Left ventricle myocardium inferior (tissue), 1 donor: ENCODE measurements around the gene DEPDC5. TPM values are rescaled to one million over a fixed set of nuclear protein-coding genes. Genes with fewer than 3 reads are reported as not detected.
"Not testable (repeated sequence)": the region's sequence is repeated elsewhere in the genome, so short reads cannot be mapped to it uniquely, and the experiment has no call there.

ENCODE experiments used
- DNase-seq: peaks from one replicate; pipeline ENCODE4 v3.0.0-alpha.2; 2020
- H3K27ac ChIP-seq: fragments of 200-600 bp; replicated peaks from 2 replicates; pipeline ENCODE4 v1.8.0; 2021
- H3K27me3 ChIP-seq: fragments of 200-600 bp; 2 replicates; pipeline ENCODE4 v1.8.0; 2021; ENCODE audit warnings: low read depth
- H3K36me3 ChIP-seq: fragments of 200-600 bp; 2 replicates; pipeline ENCODE4 v1.8.0; 2021
- H3K4me1 ChIP-seq: fragments of 200-600 bp; 2 replicates; pipeline ENCODE4 v1.8.0; 2021
- H3K4me3 ChIP-seq: fragments of 200-600 bp; 2 replicates; pipeline ENCODE4 v1.8.0; 2021; ENCODE audit warnings: mild to moderate bottlenecking, moderate library complexity
- H3K9me3 ChIP-seq: fragments of 200-600 bp; replicated peaks from 2 replicates; pipeline ENCODE4 v1.8.0; 2021
- intact Hi-C: fragments of 100-400 bp; cut with micrococcal nuclease; formaldehyde crosslinking; loops from one replicate; pipeline ENCODE4 v1.11.0; 2022
- total RNA-seq: library from RNA; stranded (reverse); fragmentation: NEBNext Ultra II Directional; extraction: Animal tissue kit (Norgen Biotek cat#: 25700); gene quantifications from one replicate; pipeline ENCODE4 v1.2.1, GENCODE V29; 2021
- TF ChIP-seq, protein P1 (sequence below): fragments of 200-600 bp; IDR thresholded peaks from 2 replicates; pipeline ENCODE4 v1.8.0; 2021; ENCODE audit warnings: antibody characterized with exemption, mild to moderate bottlenecking, borderline replicate concordance
- donor health status: DM: no; HTN: yes; CAD: no; lungs with severe emphysema.

Gene DEPDC5
- total RNA-seq, 1 donor from 2014 or later: 11.4 TPM

DNA sequence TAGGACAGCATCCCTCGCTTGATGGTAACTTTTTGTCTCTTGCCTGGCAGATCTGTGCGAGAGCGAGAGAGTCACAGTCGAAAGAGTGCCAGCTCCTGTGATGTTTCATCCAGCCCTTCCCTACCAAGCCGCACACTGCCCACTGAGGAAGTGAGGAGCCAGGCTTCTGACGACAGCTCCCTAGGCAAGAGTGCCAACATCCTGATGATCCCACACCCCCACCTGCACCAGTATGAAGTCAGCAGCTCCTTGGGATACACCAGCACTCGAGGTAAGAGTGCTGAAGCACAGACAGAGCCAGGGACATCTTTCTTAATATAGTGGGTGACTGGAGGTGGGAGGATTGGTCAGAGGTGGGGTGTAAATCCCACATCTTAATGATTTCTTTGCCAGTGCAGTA lies 61.1 kb downstream of the DEPDC5 start:
- no peak for DNase-seq
- H3K27ac ChIP-seq: no peak overlapping the region
- no peaks in the 10 kb centered on the region for H3K27me3 ChIP-seq
- no peak overlapping the region for H3K4me3 ChIP-seq
- intact Hi-C loops: no loop called here
- TF ChIP-seq, protein P1, sequence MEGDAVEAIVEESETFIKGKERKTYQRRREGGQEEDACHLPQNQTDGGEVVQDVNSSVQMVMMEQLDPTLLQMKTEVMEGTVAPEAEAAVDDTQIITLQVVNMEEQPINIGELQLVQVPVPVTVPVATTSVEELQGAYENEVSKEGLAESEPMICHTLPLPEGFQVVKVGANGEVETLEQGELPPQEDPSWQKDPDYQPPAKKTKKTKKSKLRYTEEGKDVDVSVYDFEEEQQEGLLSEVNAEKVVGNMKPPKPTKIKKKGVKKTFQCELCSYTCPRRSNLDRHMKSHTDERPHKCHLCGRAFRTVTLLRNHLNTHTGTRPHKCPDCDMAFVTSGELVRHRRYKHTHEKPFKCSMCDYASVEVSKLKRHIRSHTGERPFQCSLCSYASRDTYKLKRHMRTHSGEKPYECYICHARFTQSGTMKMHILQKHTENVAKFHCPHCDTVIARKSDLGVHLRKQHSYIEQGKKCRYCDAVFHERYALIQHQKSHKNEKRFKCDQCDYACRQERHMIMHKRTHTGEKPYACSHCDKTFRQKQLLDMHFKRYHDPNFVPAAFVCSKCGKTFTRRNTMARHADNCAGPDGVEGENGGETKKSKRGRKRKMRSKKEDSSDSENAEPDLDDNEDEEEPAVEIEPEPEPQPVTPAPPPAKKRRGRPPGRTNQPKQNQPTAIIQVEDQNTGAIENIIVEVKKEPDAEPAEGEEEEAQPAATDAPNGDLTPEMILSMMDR: no peak
- no peaks in the 10 kb centered on the region for H3K4me1 ChIP-seq
- peaks cover 99% of the 10 kb centered on the region for H3K36me3 ChIP-seq
- H3K9me3 ChIP-seq: no peaks in the 10 kb centered on the region

DNA sequence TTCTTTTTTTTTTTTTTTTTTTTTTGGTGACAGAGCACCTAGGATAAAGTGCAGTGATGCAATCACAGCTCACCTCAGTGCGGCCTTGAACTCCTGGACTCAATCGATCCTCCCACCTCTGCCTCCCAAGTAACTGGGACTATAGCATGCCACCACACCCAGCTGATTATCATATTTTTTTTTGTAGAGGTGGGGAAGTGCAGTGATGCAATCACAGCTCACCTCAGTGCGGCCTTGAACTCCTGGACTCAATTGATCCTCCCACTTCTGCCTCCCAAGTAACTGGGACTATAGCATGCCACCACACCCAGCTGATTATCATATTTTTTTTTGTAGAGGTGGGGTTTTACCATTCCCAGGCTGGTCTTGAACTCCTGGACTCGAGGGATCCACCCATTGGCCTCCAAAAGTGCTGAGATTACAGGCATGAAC lies 61.6 kb downstream of the DEPDC5 start:
- H3K4me1 ChIP-seq, intact Hi-C loops, H3K27ac ChIP-seq, DNase-seq, H3K27me3 ChIP-seq, H3K4me3 ChIP-seq, H3K9me3 ChIP-seq: not testable (repeated sequence)
- H3K36me3 ChIP-seq: peaks cover 99% of the 10 kb centered on the region

DNA sequence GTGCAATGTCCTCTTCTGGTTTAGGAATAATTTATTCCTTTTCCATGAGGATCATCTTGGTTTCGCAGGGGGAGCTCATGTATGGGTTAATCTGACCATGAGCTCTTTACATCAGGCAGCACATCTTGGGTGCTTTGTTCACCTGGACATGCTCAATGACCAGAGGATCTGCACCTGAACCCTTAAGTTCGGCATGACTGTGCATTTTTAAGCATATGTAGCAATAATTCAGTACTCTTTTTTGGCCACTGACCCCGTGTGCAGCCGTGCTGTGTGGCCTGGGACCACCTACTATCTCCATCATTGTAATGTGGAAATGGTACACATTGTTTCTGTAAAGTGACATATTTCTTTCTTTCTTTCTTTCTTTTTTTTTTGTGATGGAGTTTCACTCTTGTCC lies 62.9 kb downstream of the DEPDC5 start:
- no peaks in the 10 kb centered on the region for H3K27me3 ChIP-seq
- no peak for DNase-seq
- intact Hi-C loops: no loop called here
- TF ChIP-seq, protein P1: no peak
- no peaks in the 10 kb centered on the region for H3K4me1 ChIP-seq
- peaks cover 99% of the 10 kb centered on the region for H3K36me3 ChIP-seq
- H3K9me3 ChIP-seq: no peaks in the 10 kb centered on the region
- no peak overlapping the region for H3K27ac ChIP-seq
- no peak overlapping the region for H3K4me3 ChIP-seq

DNA sequence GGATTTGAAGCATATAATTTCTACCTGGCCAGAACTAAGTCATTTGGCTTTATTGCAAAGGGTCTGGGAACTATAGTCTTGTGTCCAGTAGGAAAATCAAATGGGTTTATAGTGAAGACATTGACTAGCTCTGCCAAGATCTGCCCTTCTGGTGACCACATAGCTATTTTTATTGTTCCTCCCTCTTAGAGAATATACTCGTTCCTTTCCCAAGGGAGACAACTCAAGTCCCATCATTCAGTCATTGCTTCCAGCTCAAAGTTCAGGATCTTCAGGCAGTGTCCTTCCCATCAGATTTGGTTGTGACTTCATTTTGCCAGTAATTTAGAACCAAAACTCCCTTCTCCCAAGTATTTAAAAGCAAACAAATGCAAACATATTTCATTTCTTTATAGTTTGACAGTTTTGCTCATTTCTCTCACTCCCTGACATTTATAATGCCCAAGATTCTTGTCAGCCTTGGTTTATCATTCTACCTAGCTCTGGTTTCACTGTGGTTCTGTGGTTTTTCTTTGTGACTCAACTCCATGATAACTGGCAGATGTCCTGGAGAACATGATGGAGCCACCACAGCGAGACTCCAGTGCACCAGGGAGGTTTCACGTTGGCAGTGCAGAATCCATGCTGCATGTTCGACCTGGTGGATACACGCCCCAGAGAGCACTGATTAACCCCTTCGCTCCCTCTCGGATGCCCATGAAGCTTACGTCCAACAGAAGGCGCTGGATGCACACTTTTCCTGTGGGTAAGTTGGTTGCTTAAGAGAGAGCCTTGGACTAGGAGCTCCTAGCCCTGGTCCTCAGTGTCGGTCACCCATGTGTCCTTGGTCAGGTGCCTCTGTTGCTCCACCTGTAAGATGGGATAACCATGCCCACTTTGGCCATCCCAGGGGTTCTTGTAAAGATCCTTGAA lies 64.9 kb downstream of the DEPDC5 start:
- intact Hi-C loops: no loop called here
- Histone ChIP-seq H3K4me1 (no peaks in the 10 kb centered on the region), H3K36me3 (peaks cover 96% of the 10 kb centered on the region), H3K4me3 (no peak overlapping the region), H3K27ac (no peak overlapping the region), H3K27me3 (no peaks in the 10 kb centered on the region), H3K9me3 (no peaks in the 10 kb centered on the region)
- DNase-seq: no peak
- TF ChIP-seq, protein P1: no peak

DNA sequence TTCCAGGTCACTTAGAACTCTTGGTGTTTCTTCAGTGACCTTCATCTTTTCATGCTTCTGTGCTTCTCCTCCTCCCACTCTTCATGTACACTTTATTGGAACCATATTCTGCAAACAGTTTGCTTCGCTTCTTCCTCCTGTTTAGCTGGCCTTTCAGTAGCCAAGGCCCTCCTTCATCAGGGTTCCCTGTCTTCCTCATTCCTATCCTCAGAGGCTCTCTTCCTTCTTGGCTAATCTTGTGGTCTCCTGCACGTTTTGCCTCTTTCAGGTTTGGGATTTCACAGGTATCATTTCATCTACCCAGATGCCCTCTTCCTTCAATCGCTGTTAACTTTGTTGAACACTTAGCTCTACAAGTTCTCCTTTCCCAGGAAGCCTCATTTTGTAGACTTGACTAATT lies 66.8 kb downstream of the DEPDC5 start:
- TF ChIP-seq, protein P1: no peak
- peaks cover 88% of the 10 kb centered on the region for H3K36me3 ChIP-seq
- DNase-seq: no peak
- no peaks in the 10 kb centered on the region for H3K27me3 ChIP-seq
- no peaks in the 10 kb centered on the region for H3K4me1 ChIP-seq
- no peak overlapping the region for H3K27ac ChIP-seq
- no peaks in the 10 kb centered on the region for H3K9me3 ChIP-seq
- intact Hi-C loops: no loop called here
- no peak overlapping the region for H3K4me3 ChIP-seq

DNA sequence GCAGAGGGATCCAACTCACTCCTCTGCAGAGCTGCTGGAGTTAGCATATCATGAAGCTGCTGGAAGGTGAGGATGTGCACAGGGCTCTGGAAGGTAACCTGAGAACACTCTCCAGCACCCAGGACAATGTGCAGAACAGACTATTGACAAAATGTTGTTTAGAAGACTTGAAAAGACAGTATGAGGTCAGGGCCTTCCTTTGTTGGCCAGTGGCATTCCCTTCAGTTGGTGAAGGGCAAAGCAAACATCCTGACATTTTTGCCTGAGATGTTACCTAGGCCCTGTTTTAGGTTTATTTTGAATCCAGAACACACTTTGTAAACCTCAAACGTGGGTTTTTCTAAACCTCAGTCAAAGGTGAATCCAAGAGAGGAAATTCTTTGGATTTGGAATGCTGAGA lies 67.8 kb downstream of the DEPDC5 start:
- intact Hi-C loops: no loop called here
- H3K4me1 ChIP-seq: no peaks in the 10 kb centered on the region
- H3K27me3 ChIP-seq: no peaks in the 10 kb centered on the region
- no peak overlapping the region for H3K27ac ChIP-seq
- TF ChIP-seq, protein P1: no peak
- H3K36me3 ChIP-seq: peaks cover 87% of the 10 kb centered on the region
- no peak for DNase-seq
- no peak overlapping the region for H3K4me3 ChIP-seq
- no peaks in the 10 kb centered on the region for H3K9me3 ChIP-seq
